Measurements from ENCODE around the gene VCL. TPM values are rescaled to one million over a fixed set of nuclear protein-coding genes. Genes with fewer than 3 reads are reported as not detected.

The VCL gene
- total RNA-seq, 1 experiment from 2014 or later: 176 TPM

DNA sequence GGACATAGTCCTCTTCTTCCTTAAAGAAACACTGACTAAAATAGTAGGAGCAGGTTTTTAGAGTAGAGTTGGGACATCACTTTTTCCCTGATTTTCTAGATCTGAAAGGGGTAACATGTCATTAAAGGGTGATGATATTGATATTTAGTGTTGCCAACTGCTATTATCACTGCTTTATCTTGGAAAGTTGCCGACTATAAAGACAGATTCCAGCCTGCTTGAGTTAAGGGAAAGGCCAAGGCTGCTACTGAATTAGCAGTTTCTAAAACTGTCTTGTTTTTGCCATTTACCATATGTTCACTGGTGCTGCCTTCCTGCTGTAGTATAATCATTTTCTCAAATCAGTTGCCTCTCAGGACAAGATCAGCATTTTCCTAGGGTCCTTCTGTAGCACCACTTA lies 123.0 kb downstream of the VCL start:
- intact Hi-C loops (cut with micrococcal nuclease; ENCODE audit: unreplicated experiment): loop anchor here (10.0 kb wide), 2 partner anchors 114 to 1114 kb away; partner anchors contain the start of gene COMTD1
- TF ChIP-seq CTCF (conservative IDR thresholded peaks at IDR 0.05; ENCODE audit: low read depth, low read length) (no peak), EZH2 (IDR thresholded peaks at IDR 0.05; ENCODE audit: borderline replicate concordance, low read depth, low read length, poor library complexity, severe bottlenecking) (no peak)
- Histone ChIP-seq H3K4me1 (ENCODE audit: insufficient read depth, low read length, poor library complexity, severe bottlenecking) (peaks cover 10% of the 10 kb centered on the region), H3K36me3 (ENCODE audit: insufficient read depth, low read length, poor library complexity, severe bottlenecking) (peaks cover 98% of the 10 kb centered on the region), H3K9me3 (ENCODE audit: low read depth, low read length, poor library complexity, severe bottlenecking) (no peaks in the 10 kb centered on the region), H3K4me3 (ENCODE audit: low read depth, low read length, poor library complexity, severe bottlenecking) (no peak overlapping the region), H3K27me3 (replicated peaks; ENCODE audit: insufficient read depth, low read depth, low read length, poor library complexity) (no peaks in the 10 kb centered on the region), H3K27ac (ENCODE audit: low read depth, low read length, poor library complexity, severe bottlenecking) (no peak overlapping the region)
- ChIA-PET CTCF (no interaction called here), POLR2A (ENCODE audit: low non-redundant PET) (no interaction called here)
- no peak for DNase-seq (ENCODE audit: low spot score)
- BruUV-seq (replicated peaks): no TSS peak

DNA sequence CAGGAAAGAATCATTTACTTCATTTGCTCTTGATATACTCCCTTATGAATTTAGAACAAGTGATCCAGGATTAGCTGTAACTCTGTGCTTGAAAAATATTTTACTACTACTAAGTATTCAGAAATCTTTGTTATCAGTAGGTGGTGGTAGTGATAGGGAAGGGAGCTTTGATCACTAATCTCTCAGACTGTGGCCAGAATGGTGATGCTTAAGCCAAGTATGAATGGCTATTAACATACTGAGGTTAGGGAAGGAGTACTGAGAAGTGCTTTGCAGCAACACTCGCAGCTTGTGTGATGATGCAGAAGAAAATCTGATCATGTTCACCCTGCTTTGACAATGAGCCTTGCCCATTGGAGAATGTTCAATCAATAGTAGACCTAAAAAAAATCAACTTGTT lies 123.5 kb downstream of the VCL start:
- POLR2A ChIA-PET (ENCODE audit: low non-redundant PET): no interaction called here
- BruUV-seq (replicated peaks): no TSS peak
- Histone ChIP-seq H3K4me3 (ENCODE audit: low read depth, low read length, poor library complexity, severe bottlenecking) (no peak overlapping the region), H3K27me3 (replicated peaks; ENCODE audit: insufficient read depth, low read depth, low read length, poor library complexity) (no peaks in the 10 kb centered on the region), H3K36me3 (ENCODE audit: insufficient read depth, low read length, poor library complexity, severe bottlenecking) (peaks cover 98% of the 10 kb centered on the region), H3K9me3 (ENCODE audit: low read depth, low read length, poor library complexity, severe bottlenecking) (no peaks in the 10 kb centered on the region), H3K27ac (ENCODE audit: low read depth, low read length, poor library complexity, severe bottlenecking) (no peak overlapping the region), H3K4me1 (ENCODE audit: insufficient read depth, low read length, poor library complexity, severe bottlenecking) (peaks cover 10% of the 10 kb centered on the region)
- intact Hi-C loops (cut with micrococcal nuclease; ENCODE audit: unreplicated experiment): loop anchor here (10.0 kb wide), 2 partner anchors 113 to 1113 kb away; partner anchors contain the start of gene COMTD1
- DNase-seq (ENCODE audit: low spot score): no peak
- CTCF ChIA-PET: no interaction called here
- TF ChIP-seq EZH2 (IDR thresholded peaks at IDR 0.05; ENCODE audit: borderline replicate concordance, low read depth, low read length, poor library complexity, severe bottlenecking) (no peak), CTCF (conservative IDR thresholded peaks at IDR 0.05; ENCODE audit: low read depth, low read length) (no peak)

DNA sequence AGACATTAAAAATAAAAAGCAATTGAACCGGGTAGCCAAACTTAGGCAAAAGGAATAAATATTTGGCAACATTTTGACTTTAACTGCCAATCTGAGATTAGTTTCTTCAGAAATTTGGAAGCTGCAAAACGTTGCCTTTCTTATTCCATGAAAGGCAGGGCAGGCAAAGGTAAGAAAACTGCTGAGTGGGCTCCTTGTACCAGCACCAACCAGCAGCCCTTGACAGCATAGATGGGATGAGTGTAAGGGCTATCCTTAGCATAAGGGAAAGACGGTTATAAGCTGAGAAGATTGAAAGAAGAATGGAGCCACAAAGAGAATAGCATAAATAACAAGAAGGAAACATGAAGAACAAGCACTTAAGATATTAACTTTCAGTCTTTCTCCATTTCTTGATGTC lies 124.1 kb downstream of the VCL start:
- Histone ChIP-seq H3K4me1 (ENCODE audit: insufficient read depth, low read length, poor library complexity, severe bottlenecking) (peaks cover 10% of the 10 kb centered on the region), H3K36me3 (ENCODE audit: insufficient read depth, low read length, poor library complexity, severe bottlenecking) (peaks cover 98% of the 10 kb centered on the region), H3K4me3 (ENCODE audit: low read depth, low read length, poor library complexity, severe bottlenecking) (no peak overlapping the region), H3K27me3 (replicated peaks; ENCODE audit: insufficient read depth, low read depth, low read length, poor library complexity) (no peaks in the 10 kb centered on the region), H3K9me3 (ENCODE audit: low read depth, low read length, poor library complexity, severe bottlenecking) (no peaks in the 10 kb centered on the region), H3K27ac (ENCODE audit: low read depth, low read length, poor library complexity, severe bottlenecking) (no peak overlapping the region)
- ChIA-PET POLR2A (ENCODE audit: low non-redundant PET) (no interaction called here), CTCF (interaction anchor here (1.8 kb wide), 1 partner anchor 236 kb away, joined by 5 read pairs; no protein-coding TSS in a partner anchor)
- TF ChIP-seq EZH2 (IDR thresholded peaks at IDR 0.05; ENCODE audit: borderline replicate concordance, low read depth, low read length, poor library complexity, severe bottlenecking) (no peak), CTCF (conservative IDR thresholded peaks at IDR 0.05; ENCODE audit: low read depth, low read length) (no peak)
- DNase-seq (ENCODE audit: low spot score): no peak
- no TSS peak for BruUV-seq (replicated peaks)
- intact Hi-C loops (cut with micrococcal nuclease; ENCODE audit: unreplicated experiment): loop anchor here (10.0 kb wide), 2 partner anchors 113 to 1113 kb away; partner anchors contain the start of gene COMTD1

Data from A673 (cell line).